Measurements from ENCODE around the gene ZEB1. TPM values are rescaled to one million over a fixed set of nuclear protein-coding genes. Genes with fewer than 3 reads are reported as not detected.
A peak's percentile ranks its signal among the peaks of the same experiment; 100 is the strongest.

Gene ZEB1
- total and polyA plus RNA-seq, 2 of the 8 experiments (the other 6 are each of a cell fraction or from before 2014, with no cell fraction given), result 0.08 to 0.15 TPM

DNA sequence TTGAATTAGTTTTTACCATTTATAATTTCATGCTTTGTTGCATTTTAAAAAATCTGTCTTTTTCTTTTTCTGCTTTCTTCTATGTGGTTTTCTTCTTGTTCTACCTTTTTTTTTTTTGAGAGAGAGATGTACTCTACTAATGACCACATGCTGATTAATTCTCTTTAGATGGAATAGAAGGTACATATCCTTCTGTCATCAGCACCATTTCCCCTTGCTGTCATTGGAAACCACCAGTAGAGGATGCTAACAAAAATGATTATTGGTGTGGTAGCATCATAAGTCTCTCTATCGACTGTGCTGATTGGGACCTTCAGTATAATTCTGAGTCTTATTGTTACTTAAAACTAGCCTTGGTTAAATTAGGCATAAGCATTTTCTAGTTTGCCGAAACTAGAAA, 3.6 kb downstream of the ZEB1 start:
- Histone ChIP-seq H3K18ac (ENCODE audit: extremely low read depth, low read length) (no peak overlapping the region), H2BK15ac (ENCODE audit: low read length) (no peak overlapping the region), H4K5ac (ENCODE audit: insufficient read length, low read depth, low read length) (no peak overlapping the region), H3K36me3 (ENCODE audit: control insufficient read depth in 2 of 4, insufficient read depth in 4 of 4, low read length in 3 of 4) (no peaks in the 10 kb centered on the region; a peak in 1 of 8 replicates), H3K79me2 (ENCODE audit: control insufficient read depth in 1 of 2, insufficient read depth in 2 of 2, low read length in 2 of 2) (no peaks in the 10 kb centered on the region), H4K20me1 (replicated peaks in 1 of 2; ENCODE audit: control insufficient read depth in 1 of 2, insufficient read depth in 2 of 2, low read length in 2 of 2) (peaks cover 2 to 8% of the 10 kb centered on the region in 2 experiments), H2BK12ac (ENCODE audit: low read depth, low read length) (no peak overlapping the region), H4K8ac (ENCODE audit: extremely low read depth, insufficient read depth, low read length) (no peak overlapping the region), H3K14ac (ENCODE audit: insufficient read length) (no peak overlapping the region), H3K4me1 (replicated peaks in 1 of 4; ENCODE audit: control insufficient read depth in 3 of 4, insufficient read depth in 4 of 4, low read length in 3 of 4) (peaks cover 0 to 4% (median 3%) of the 10 kb centered on the region in 4 experiments; a peak in 4 of 7 replicates), H3K23me2 (ENCODE audit: low read depth, low read length) (peaks cover 14% of the 10 kb centered on the region), H3K4ac (replicated peaks; ENCODE audit: insufficient read length, low read depth, low read length) (no peak overlapping the region), H2BK20ac (ENCODE audit: low read length) (no peak overlapping the region), H3K79me1 (ENCODE audit: low read depth, low read length) (no peaks in the 10 kb centered on the region), H3K27me3 (replicated peaks in 1 of 4; ENCODE audit: control insufficient read depth in 3 of 4, extremely low read depth in 1 of 4, insufficient read depth in 3 of 4, low read length in 3 of 4) (peaks cover 13 to 46% (median 30%) of the 10 kb centered on the region in 4 experiments), H2AFZ (ENCODE audit: low read length) (no peak overlapping the region), H3K27ac (ENCODE audit: low read depth, low read length) (no peak overlapping the region), H4K91ac (replicated peaks; ENCODE audit: insufficient read length, low read length) (no peak overlapping the region), H3K9me3 (ENCODE audit: insufficient read depth in 2 of 2, low read depth in 1 of 2, low read length in 1 of 2) (no peaks in the 10 kb centered on the region), H2BK5ac (ENCODE audit: low read depth, low read length) (no peak overlapping the region), H2BK120ac (replicated peaks; ENCODE audit: low read depth, low read length) (no peak overlapping the region), H2AK5ac (ENCODE audit: low read depth, low read length) (no peak overlapping the region), H3K23ac (ENCODE audit: insufficient read length) (no peak overlapping the region), H3K9ac (replicated peaks in 1 of 4; ENCODE audit: extremely low read depth in 1 of 4, low read depth in 3 of 4, low read length in 3 of 4) (no peak overlapping the region), H3K4me3 (ENCODE audit: extremely low read depth in 1 of 4, insufficient read depth in 2 of 4, low read depth in 3 of 4, low read length in 4 of 4) (no peak overlapping the region), H3K56ac (replicated peaks; ENCODE audit: insufficient read length, low read depth, low read length) (no peak overlapping the region), H3K4me2 (ENCODE audit: insufficient read depth in 1 of 2, low read depth in 2 of 2, low read length in 2 of 2) (no peak overlapping the region)
- no peak for FAIRE-seq
- DNase-seq (ENCODE audit: low read depth in 1 of 2, low spot score in 2 of 2), result no peak
- 93% methylated on average over 2 of the region's 2 CpGs; no CpG with 5 or more reads in 1 of the 2 experiments for WGBS, 2 experiments (ENCODE audit: extremely low coverage in 1 of 2, insufficient coverage in 1 of 2, insufficient read length in 1 of 2, insufficient replicate concordance in 2 of 2, low coverage in 1 of 2, low lambda C conversion rate in 2 of 2, missing lambda C conversion rate in 1 of 2)
- ChIA-PET CTCF (ENCODE audit: partially characterized antibody) (no interaction called here), POLR2A (ENCODE audit: partially characterized antibody) (no interaction called here)
- TF ChIP-seq, protein P1, sequence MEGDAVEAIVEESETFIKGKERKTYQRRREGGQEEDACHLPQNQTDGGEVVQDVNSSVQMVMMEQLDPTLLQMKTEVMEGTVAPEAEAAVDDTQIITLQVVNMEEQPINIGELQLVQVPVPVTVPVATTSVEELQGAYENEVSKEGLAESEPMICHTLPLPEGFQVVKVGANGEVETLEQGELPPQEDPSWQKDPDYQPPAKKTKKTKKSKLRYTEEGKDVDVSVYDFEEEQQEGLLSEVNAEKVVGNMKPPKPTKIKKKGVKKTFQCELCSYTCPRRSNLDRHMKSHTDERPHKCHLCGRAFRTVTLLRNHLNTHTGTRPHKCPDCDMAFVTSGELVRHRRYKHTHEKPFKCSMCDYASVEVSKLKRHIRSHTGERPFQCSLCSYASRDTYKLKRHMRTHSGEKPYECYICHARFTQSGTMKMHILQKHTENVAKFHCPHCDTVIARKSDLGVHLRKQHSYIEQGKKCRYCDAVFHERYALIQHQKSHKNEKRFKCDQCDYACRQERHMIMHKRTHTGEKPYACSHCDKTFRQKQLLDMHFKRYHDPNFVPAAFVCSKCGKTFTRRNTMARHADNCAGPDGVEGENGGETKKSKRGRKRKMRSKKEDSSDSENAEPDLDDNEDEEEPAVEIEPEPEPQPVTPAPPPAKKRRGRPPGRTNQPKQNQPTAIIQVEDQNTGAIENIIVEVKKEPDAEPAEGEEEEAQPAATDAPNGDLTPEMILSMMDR (IDR thresholded peaks at IDR 0.05; ENCODE audit: control extremely low read depth in 1 of 3, insufficient read depth in 1 of 3, low read depth in 1 of 3, low read length in 3 of 3), result peak in 1 of 3 experiments; percentile 9; a peak in 1 of 4 replicates
